ENCODE results near the gene HOXA10. TPM values are rescaled to one million over a fixed set of nuclear protein-coding genes. Genes with fewer than 3 reads are reported as not detected.

HOXA10 gene
- total RNA-seq, 1 experiment from 2014 or later, result not detected

DNA sequence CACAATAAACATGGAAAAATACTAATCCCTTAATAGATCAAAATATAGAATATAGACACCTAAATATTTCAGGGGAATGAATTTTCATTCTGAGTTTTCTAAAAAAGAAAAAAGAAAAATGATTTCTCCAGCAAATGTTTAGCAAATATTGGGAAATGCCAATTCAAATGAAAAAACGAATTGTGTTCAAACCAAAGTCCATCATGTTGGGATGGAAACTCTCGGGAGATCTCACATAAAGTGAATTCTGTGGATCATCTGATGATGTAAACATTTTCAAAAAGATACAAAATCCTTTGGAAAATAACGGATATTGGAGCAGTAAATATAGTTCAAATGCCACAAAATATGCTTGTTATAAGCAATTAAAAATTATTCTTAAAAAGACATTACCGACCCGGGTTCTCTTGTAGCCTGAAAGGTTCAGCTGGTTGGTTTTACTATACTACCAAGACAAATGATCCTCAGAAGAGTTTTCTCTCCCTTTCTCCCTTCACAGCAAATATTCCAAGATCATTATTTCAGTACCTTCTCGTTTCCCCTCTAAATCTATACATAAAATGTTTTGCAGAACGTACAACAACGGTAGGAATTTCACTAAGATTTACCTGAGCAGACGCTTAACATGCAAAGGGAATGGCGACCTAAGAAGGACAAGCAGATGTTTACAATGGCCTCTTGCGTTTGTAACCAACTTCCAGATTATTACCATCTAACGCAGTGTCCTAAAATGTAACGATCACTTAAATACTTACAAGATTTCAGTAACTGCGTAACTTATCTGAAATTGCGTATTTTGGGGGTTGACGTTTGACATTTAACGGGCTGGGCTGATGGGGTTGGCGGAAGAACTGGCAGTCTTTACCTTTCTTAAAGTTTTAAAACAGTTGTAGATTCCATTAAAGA is 23.3 kb upstream of the HOXA10 start:
- Histone ChIP-seq H4K8ac (replicated peaks; ENCODE audit: insufficient read length, low read depth, low read length) (no peak overlapping the region), H2BK12ac (ENCODE audit: insufficient read length, low read depth, low read length) (no peak overlapping the region), H3K79me1 (ENCODE audit: insufficient read depth, low read depth, low read length, poor library complexity, severe bottlenecking) (no peaks in the 10 kb centered on the region), H2BK5ac (ENCODE audit: insufficient read length, low read length) (no peak overlapping the region), H4K5ac (ENCODE audit: insufficient read length, low read depth, low read length) (no peak overlapping the region), H2BK20ac (ENCODE audit: low read depth, low read length, poor library complexity, severe bottlenecking) (no peak overlapping the region), H3K23ac (ENCODE audit: insufficient read length, low read depth, low read length) (no peak overlapping the region), H2AK5ac (ENCODE audit: insufficient read length, low read length) (no peak overlapping the region), H3K4me1 (ENCODE audit: insufficient read depth, low read length) (no peaks in the 10 kb centered on the region), H4K91ac (ENCODE audit: insufficient read length, low read depth, low read length) (no peak overlapping the region), H3K4me2 (ENCODE audit: insufficient read depth, insufficient read length, low read length) (no peak overlapping the region), H3K14ac (ENCODE audit: insufficient read depth, low read length) (no peak overlapping the region), H2AFZ (ENCODE audit: low read length) (no peak overlapping the region), H3K18ac (ENCODE audit: insufficient read length, low read depth, low read length) (no peak overlapping the region), H3K27me3 (ENCODE audit: insufficient read depth, low read length) (peaks cover 85% of the 10 kb centered on the region), H2BK15ac (ENCODE audit: low read depth, low read length) (no peak overlapping the region), H2BK120ac (ENCODE audit: low read depth, low read length, poor library complexity, severe bottlenecking) (no peak overlapping the region), H3K4ac (ENCODE audit: low read depth, low read length) (no peak overlapping the region), H3K56ac (ENCODE audit: insufficient read length, low read depth, low read length) (no peak overlapping the region), H3T11ph (ENCODE audit: low read length) (no peak overlapping the region), H3K9me3 (ENCODE audit: control insufficient read depth, low read depth, low read length) (no peaks in the 10 kb centered on the region), H3K79me2 (ENCODE audit: insufficient read depth, low read length) (no peaks in the 10 kb centered on the region), H3K27ac (ENCODE audit: insufficient read length, low read depth, low read length) (no peak overlapping the region), H3K23me2 (ENCODE audit: insufficient read length, low read depth, low read length, poor library complexity, severe bottlenecking) (no peaks in the 10 kb centered on the region), H3K9ac (ENCODE audit: extremely low read depth, insufficient read length, low read length) (no peak overlapping the region), H4K20me1 (ENCODE audit: control insufficient read depth, insufficient read depth, insufficient read length) (no peaks in the 10 kb centered on the region)
- Mint-ChIP-seq H3K4me3 (no peak overlapping the region), H3K36me3 (ENCODE audit: insufficient read depth in 1 of 3, low read depth in 3 of 3) (no peaks in the 10 kb centered on the region; a peak in 2 of 7 replicates), H3K27ac (no peak overlapping the region), H3K27me3 (ENCODE audit: low read depth) (peaks cover 95% of the 10 kb centered on the region), H3K9me3 (peaks cover 4 to 14% of the 10 kb centered on the region in 2 experiments; a peak in 2 of 5 replicates), H3K4me1 (peaks cover 2 to 15% of the 10 kb centered on the region in 2 experiments)
- no peak for DNase-seq
- TF ChIP-seq, protein P1, sequence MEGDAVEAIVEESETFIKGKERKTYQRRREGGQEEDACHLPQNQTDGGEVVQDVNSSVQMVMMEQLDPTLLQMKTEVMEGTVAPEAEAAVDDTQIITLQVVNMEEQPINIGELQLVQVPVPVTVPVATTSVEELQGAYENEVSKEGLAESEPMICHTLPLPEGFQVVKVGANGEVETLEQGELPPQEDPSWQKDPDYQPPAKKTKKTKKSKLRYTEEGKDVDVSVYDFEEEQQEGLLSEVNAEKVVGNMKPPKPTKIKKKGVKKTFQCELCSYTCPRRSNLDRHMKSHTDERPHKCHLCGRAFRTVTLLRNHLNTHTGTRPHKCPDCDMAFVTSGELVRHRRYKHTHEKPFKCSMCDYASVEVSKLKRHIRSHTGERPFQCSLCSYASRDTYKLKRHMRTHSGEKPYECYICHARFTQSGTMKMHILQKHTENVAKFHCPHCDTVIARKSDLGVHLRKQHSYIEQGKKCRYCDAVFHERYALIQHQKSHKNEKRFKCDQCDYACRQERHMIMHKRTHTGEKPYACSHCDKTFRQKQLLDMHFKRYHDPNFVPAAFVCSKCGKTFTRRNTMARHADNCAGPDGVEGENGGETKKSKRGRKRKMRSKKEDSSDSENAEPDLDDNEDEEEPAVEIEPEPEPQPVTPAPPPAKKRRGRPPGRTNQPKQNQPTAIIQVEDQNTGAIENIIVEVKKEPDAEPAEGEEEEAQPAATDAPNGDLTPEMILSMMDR (conservative IDR thresholded peaks at IDR 0.05), result no peak
- WGBS (ENCODE audit: extremely low coverage, insufficient read length, low lambda C conversion rate), result no CpG with 5 or more reads among the region's 18 CpGs
